HG02852 (cell line): ENCODE data around the gene PARVB.

Source experiments
- ATAC-seq: cut with Tn5 transposase; IDR thresholded peaks from one replicate; pipeline ENCODE4 v1.9.1; 2021; ENCODE audit warnings: mild to moderate bottlenecking, moderate library complexity; ENCODE audit not compliant: unreplicated experiment

The PARVB gene

GRCh38 chr22:44026630-44027511 is 2.8 kb downstream of the PARVB start:
- peak; percentile 41 for ATAC-seq

- ATAC-seq = no peak
These were observed 4.0 kb downstream of the PARVB start for GRCh38 chr22:44028091-44028490.

DNA sequence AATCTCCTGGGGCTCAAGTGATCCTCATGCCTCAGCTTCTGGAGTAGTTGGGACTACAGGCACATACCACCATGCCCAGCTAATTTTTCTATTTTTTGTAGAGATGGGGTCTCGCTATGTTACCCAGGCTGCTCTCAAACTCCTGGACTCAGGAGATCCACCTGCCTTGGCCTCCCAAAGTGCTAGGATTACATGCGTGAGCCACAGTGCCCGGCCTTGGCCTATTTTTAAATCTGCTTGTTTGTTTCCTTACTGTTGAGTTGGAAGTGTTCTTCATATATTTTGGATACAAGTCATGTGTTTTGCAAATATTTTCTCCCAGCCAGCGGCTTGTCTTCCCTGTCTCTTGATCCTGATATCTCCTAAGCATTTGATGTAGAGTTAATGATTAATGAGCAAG is 5.0 kb downstream of the PARVB start:
- ATAC-seq = no peak

GRCh38 chr22:44030051-44030701 is 6.1 kb downstream of the PARVB start:
- no peak for ATAC-seq

DNA sequence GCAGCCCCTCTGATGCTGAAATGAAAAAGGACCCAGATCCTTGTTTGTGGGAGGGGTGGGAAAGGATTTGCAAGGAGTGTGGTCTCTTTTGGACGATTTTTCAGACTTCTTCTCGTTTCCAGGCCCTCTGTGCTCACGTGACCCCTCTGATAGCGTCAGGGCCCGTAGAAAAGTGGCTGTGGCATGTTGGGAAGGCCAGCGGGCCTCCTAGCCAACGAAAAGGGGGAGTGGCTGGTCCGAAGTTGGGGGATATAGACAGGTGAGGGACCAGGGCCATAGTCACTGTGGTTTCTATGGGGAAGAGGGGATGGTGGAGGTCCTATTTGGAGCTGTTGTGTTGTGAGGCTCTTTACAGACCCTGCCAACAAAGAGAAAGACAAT is 6.6 kb downstream of the PARVB start:
- no peak for ATAC-seq

DNA sequence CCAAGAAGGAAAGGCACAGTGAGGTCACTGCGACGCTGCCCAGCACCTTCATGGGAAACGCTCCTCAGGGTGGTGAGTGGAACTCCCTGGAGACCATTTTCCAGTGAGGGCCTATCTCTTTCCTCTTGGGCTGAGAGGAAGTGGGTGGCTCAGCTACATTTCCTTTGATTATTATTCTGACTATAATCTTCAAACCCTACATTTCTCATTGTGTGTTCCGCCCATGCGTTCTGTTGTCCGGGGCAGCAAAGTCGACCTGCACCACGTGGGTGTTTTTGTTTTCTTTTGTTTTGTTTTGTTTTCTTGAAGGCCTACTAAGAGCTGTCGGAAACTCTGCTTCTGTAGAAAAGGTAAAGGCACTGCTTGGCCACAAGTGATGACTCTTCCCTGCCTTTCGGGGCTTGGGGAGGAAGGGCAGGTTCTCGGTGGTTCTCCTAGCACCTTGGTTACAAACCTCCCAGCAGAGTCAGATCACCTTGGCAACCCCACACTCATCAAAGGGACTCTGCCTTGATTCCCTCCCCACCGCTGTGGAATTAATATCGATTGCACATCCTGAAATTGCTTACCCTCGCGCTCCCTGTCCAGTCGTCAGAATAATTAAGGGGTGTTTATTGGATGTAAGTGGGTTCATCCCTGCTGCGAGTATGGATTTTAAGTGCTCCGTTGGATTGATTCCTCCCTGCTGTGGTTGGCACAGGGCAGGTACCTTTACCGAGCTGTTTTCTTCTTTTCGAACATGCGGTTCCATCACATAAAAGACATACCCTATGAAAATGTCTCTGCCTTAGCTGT is 7.3 kb downstream of the PARVB start:
- no peak for ATAC-seq

- ATAC-seq = no peak
These were observed 8.1 kb downstream of the PARVB start for GRCh38 chr22:44032126-44032730.

- ATAC-seq = no peak
These were observed 9.2 kb downstream of the PARVB start for GRCh38 chr22:44033287-44033686.

GRCh38 chr22:44033694-44034093 is 9.6 kb downstream of the PARVB start:
- ATAC-seq = no peak

- no peak for ATAC-seq
These were observed 13.6 kb downstream of the PARVB start for GRCh38 chr22:44037519-44038375.

GRCh38 chr22:44039566-44040171 is 15.6 kb downstream of the PARVB start:
- no peak for ATAC-seq

DNA sequence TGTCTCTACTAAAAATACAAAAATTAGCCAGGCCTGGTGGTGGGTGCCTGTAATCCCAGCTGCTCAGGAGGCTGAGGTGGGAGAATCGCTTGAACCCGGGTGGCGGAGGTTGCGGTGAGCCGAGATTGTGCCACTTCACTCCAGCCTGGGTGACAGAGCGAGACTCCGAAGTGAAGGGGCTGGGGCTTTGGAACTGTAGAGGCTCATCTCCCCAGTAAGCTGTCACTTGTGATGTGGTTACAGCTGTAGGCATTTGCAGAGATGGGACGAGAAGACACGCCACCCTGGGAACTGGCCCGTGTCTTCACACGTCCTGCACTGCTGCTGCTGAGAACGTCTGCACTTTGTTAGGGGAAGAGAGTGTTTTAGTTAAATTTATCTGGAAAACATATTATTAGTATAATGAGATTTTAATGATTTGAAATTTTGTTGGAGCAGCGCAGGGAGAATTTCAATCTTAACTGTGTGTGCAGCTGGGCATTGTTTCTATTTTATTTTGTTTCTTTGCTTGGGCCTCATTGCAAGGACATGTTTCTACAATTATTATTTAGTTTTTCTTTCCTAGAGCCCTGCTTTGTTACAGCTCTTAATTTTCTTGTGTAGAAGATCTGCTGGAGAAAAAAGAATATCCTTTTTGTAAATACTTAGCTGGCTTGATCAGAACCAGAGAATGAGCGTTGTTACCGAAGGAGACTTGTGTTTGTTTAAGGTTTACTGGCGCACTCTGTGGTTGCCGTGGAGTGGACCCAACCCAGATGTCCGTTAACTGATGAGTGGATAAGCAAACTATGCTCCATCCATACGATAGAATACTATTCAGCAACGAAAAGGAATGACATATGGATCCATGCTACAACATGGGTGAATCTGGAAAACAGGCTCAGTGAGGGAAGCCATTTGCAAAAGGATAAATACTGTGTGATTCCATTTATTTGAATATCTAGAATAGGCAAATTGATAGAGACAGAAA is 18.4 kb downstream of the PARVB start:
- ATAC-seq = peak; percentile 68

DNA sequence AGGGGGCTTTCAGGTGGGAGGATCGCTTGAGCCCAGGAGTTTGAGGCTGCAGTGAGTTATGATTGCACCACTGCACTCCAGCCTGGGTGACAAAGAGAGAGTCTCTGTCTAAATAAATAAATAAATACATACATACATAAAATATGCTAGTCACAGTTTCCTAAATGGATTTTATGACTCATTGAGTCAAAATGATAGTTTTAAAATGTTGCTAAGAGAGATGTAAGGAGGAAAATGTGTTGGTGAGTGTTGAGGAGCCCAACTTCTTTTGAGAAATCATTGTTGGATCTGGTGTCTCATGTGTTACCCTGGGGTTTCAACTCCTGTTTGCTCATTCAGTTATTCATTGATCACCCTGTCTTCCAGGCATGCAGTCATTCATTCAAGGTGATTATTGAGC is 21.0 kb downstream of the PARVB start:
- ATAC-seq = no peak

GRCh38 chr22:44046485-44047141 is 22.5 kb downstream of the PARVB start:
- no peak for ATAC-seq

- no peak for ATAC-seq
These were observed 23.8 kb downstream of the PARVB start for GRCh38 chr22:44047891-44048301.

- ATAC-seq = no peak
These were observed 25.6 kb downstream of the PARVB start for GRCh38 chr22:44049486-44050231.

- ATAC-seq = no peak
These were observed 26.8 kb downstream of the PARVB start for GRCh38 chr22:44050766-44051355.
